HUES6 (cell line): Measurements from ENCODE around the gene DCAF16.

Experiments used
- H3K27ac ChIP-seq: 2 replicates; pipeline ENCODE4 v1.7.0; 2013; ENCODE audit warnings: low read depth, mild to moderate bottlenecking, low read length, inconsistent platforms
- H3K27me3 ChIP-seq: 2 replicates; pipeline ENCODE4 v1.6.1; 2013; ENCODE audit warnings: low read length; ENCODE audit not compliant: control insufficient read depth, insufficient read depth
- H3K36me3 ChIP-seq: 2 replicates; pipeline ENCODE4 v1.6.1; 2013; ENCODE audit warnings: low read length; ENCODE audit not compliant: control insufficient read depth, insufficient read depth
- H3K4me1 ChIP-seq: 2 replicates; pipeline ENCODE4 v1.6.1; 2013; ENCODE audit warnings: low read length; ENCODE audit not compliant: control insufficient read depth, insufficient read depth
- H3K4me3 ChIP-seq: 2 replicates; pipeline ENCODE4 v1.5.1; 2013; ENCODE audit warnings: low read depth, low read length
- H3K9ac ChIP-seq: one replicate; pipeline ENCODE4 v1.6.1; 2013; ENCODE audit warnings: mild to moderate bottlenecking, low read length
- H3K9me3 ChIP-seq: 2 replicates; pipeline ENCODE4 v1.6.1; 2013; ENCODE audit warnings: low read depth, low read length; ENCODE audit not compliant: control insufficient read depth, insufficient read depth

DCAF16 gene

DNA sequence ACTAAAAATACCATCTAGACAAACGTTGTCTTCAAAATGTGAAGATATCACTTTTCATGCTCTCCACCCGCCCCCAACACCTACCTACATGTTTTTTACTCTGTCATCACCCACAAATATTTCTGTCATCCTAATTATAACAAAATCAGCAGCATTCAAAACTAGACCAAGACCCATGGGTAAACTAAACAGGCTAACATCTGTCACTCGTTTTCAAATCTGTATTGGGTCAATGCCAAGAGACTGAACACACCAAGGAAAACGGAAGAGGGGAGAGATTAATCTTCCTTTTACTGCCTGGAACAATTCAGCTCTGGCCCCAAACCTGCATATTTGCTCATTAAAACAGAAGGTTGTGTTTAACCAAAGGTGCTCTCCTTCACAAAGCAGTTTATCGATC is 46.6 kb downstream of the DCAF16 start:
- peaks cover 8% of the 10 kb centered on the region for H3K4me1 ChIP-seq
- no peak overlapping the region for H3K4me3 ChIP-seq
- H3K9me3 ChIP-seq: peaks cover 19% of the 10 kb centered on the region
- no peak overlapping the region for H3K9ac ChIP-seq
- H3K27me3 ChIP-seq: no peaks in the 10 kb centered on the region
- no peak overlapping the region for H3K27ac ChIP-seq
- no peaks in the 10 kb centered on the region for H3K36me3 ChIP-seq

GRCh38 chr4:17763416-17763815 is 47.1 kb downstream of the DCAF16 start:
- H3K27ac ChIP-seq: no peak overlapping the region
- peaks cover 8% of the 10 kb centered on the region for H3K4me1 ChIP-seq
- no peaks in the 10 kb centered on the region for H3K27me3 ChIP-seq

DNA sequence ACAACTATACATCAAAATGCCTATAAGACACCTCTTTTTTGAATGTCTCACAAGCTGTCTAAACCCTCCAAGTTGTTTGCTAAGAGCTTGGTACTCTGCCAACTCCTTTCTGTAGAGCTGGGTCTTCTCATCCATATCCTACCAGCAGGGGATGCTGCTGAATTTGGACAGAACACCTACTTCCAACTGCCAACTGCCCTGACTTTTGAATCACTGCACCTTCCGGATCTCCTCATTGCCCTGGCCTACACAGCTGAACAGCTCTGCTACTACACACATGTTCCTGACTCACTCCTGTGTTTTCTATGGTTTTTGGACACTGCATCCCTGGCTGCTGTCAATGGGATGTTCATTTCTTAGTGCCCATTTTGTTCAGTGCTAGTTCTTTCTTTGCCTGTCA is 47.8 kb downstream of the DCAF16 start:
- Histone ChIP-seq H3K9me3 (peaks cover 15% of the 10 kb centered on the region), H3K9ac (no peak overlapping the region), H3K36me3 (no peaks in the 10 kb centered on the region), H3K27me3 (no peaks in the 10 kb centered on the region), H3K4me3 (no peak overlapping the region), H3K27ac (no peak overlapping the region), H3K4me1 (peaks cover 8% of the 10 kb centered on the region)

More at GRCh38 chr4:17763416-17763815, 47.1 kb downstream of the DCAF16 start:
- no peaks in the 10 kb centered on the region for H3K36me3 ChIP-seq
- peaks cover 19% of the 10 kb centered on the region for H3K9me3 ChIP-seq
- no peak overlapping the region for H3K9ac ChIP-seq
- no peak overlapping the region for H3K4me3 ChIP-seq

DNA sequence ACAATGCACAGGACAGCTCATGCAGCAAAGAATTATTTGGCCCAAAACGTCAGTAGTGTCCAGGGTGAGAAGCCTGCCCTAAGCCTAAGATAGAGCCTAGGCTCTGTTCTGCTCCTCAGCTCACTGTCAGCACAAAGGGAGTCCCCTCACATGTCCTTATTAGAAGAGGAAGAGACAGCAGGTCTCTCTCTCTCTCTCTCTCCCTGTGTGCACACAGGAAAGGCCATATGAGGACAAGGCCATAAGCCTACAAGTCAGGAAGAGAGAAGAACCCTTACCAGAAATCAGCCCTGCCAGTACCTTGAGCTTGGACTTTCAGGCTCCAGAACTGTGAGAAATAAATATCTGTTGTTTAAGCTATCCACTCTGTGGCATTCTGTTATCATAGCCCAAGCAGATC is 49.5 kb downstream of the DCAF16 start:
- H3K4me1 ChIP-seq: peaks cover 8% of the 10 kb centered on the region
- no peak overlapping the region for H3K4me3 ChIP-seq
- no peaks in the 10 kb centered on the region for H3K27me3 ChIP-seq
- H3K9me3 ChIP-seq: peaks cover 6% of the 10 kb centered on the region; the same call in 1 of the 2 replicates
- no peak overlapping the region for H3K9ac ChIP-seq
- H3K36me3 ChIP-seq: no peaks in the 10 kb centered on the region
- H3K27ac ChIP-seq: no peak overlapping the region

DNA sequence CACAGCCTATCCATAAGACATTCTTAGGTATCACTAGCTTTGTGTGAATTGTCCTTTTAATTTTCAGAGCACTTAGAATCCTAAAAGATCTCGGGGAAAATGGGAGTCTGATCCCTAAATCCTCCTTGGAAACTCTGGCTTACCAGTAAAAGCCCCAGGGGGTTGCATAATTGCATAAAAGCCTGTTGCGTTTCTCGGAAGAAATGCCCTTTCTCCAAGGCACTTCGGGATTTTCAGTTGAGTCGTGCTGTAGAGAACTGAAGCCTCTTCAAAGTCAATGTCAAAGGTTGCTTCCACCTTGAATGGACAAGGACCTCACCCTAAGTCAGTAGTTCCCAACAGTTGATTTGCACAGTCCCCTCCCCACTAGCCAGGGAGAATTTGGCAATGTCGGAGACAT is 49.9 kb downstream of the DCAF16 start:
- Histone ChIP-seq H3K9me3 (peaks cover 1% of the 10 kb centered on the region; the same call in 1 of the 2 replicates), H3K27me3 (no peaks in the 10 kb centered on the region), H3K9ac (no peak overlapping the region), H3K4me3 (no peak overlapping the region), H3K36me3 (no peaks in the 10 kb centered on the region), H3K27ac (no peak overlapping the region), H3K4me1 (peaks cover 8% of the 10 kb centered on the region)

DNA sequence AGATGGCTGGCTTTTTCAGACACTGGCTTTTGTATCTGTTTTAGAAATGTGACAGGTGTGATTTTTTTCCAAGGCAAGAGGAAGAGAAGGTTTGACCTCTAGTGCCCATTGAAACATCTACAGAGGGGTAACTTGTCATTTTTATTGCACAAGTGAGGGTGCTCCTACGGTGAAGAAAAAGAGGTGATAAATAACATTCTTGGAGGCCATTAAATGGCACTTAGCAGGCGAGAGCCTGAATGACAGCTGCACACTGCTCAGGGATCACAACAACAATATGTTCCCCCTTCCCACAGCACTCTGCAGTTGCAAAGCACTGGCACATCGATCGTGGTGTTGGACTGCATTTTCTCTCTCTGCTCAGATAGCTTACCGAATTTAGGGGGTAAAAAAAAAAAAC is 52.1 kb downstream of the DCAF16 start:
- Histone ChIP-seq H3K36me3 (no peaks in the 10 kb centered on the region), H3K4me1 (peaks cover 8% of the 10 kb centered on the region), H3K4me3 (no peak overlapping the region), H3K9ac (no peak overlapping the region), H3K27ac (no peak overlapping the region), H3K27me3 (no peaks in the 10 kb centered on the region), H3K9me3 (no peaks in the 10 kb centered on the region)

- no peak overlapping the region for H3K4me3 ChIP-seq
- H3K27me3 ChIP-seq: no peaks in the 10 kb centered on the region
- H3K9ac ChIP-seq: no peak overlapping the region
- H3K9me3 ChIP-seq: no peaks in the 10 kb centered on the region
- H3K27ac ChIP-seq: no peak overlapping the region
- peaks cover 8% of the 10 kb centered on the region for H3K4me1 ChIP-seq
- no peaks in the 10 kb centered on the region for H3K36me3 ChIP-seq
Observed at GRCh38 chr4:17757621-17758020, 52.9 kb downstream of the DCAF16 start.

DNA sequence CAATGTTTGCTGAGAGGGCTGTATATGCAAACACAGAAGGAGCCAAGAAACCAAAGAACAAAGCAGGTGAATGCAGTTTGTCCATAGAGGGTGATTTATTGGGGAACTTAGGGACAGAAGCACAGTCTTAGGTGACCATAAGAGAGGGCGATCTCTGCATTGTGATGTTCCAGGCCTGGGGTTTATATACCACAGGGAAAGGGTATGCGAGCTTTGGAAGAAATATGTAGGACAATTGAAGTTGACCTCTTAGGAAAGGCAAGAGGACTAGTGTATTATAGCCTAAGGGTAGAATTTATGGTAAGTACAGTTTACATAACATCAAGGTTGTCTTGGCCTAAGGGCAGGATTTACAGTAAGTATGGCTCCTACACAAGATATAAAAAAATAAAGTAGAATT is 56.9 kb downstream of the DCAF16 start:
- no peaks in the 10 kb centered on the region for H3K36me3 ChIP-seq
- no peak overlapping the region for H3K27ac ChIP-seq
- no peak overlapping the region for H3K9ac ChIP-seq
- no peaks in the 10 kb centered on the region for H3K9me3 ChIP-seq
- H3K27me3 ChIP-seq: no peaks in the 10 kb centered on the region; the same call in 1 of the 2 replicates
- no peaks in the 10 kb centered on the region for H3K4me1 ChIP-seq
- H3K4me3 ChIP-seq: no peak overlapping the region
